Natural killer cell (primary cell): ENCODE data around the gene CERT1. TPM values are rescaled to one million over a fixed set of nuclear protein-coding genes. Genes with fewer than 3 reads are reported as not detected.

Experiments
- ATAC-seq, 3 donors: fragments of 150-1000 bp in 2 of 3; fragments of 200-7000 bp in 1 of 3; cut with Tn5 transposase; 1 replicate in 1 of 3; 2 replicates in 2 of 3; pipeline ENCODE4 v1.10.0; 2021; ENCODE audit warnings: mild to moderate bottlenecking in 2 of 3, moderate library complexity in 2 of 3
- DNase-seq, 2 donors: peaks; one replicate each; pipeline versions ENCODE4 v3.0.0 to v3.0.0-alpha.2; 2013 to 2021; ENCODE audit warnings: mixed read lengths in 1 of 2
- H3K27ac ChIP-seq: one replicate; pipeline ENCODE4 v1.5.1; 2013; ENCODE audit warnings: mild to moderate bottlenecking, low read length
- H3K27me3 ChIP-seq: one replicate; pipeline ENCODE4 v1.6.1; 2013; ENCODE audit warnings: low read length; ENCODE audit not compliant: control insufficient read depth, insufficient read depth
- H3K36me3 ChIP-seq: one replicate; pipeline ENCODE4 v1.6.1; 2013; ENCODE audit warnings: low read length; ENCODE audit not compliant: control insufficient read depth, insufficient read depth
- H3K4me1 ChIP-seq: one replicate; pipeline ENCODE4 v1.6.1; 2013; ENCODE audit warnings: low read length; ENCODE audit not compliant: control insufficient read depth, insufficient read depth
- H3K4me3 ChIP-seq: one replicate; pipeline ENCODE4 v1.5.1; 2013; ENCODE audit warnings: low read length
- H3K9me3 ChIP-seq: one replicate; pipeline ENCODE4 v1.6.1; 2013; ENCODE audit warnings: low read length; ENCODE audit not compliant: control insufficient read depth, insufficient read depth
- H3K27ac Mint-ChIP-seq, 2 donors: one replicate each; pipeline ENCODE4 v1.8.0; 2022; ENCODE audit warnings: mild to moderate bottlenecking in 2 of 2, mixed read lengths in 2 of 2, moderate library complexity in 1 of 2
- H3K27me3 Mint-ChIP-seq, 2 donors: one replicate each; pipeline ENCODE4 v1.8.0; 2022; ENCODE audit warnings: low read depth in 2 of 2, mixed read lengths in 2 of 2
- H3K36me3 Mint-ChIP-seq: one replicate; pipeline ENCODE4 v1.8.0; 2022; ENCODE audit warnings: mixed read lengths
- H3K4me1 Mint-ChIP-seq, 2 donors: one replicate each; pipeline ENCODE4 v1.8.0; 2022; ENCODE audit warnings: mixed read lengths in 2 of 2
- H3K4me3 Mint-ChIP-seq: one replicate; pipeline ENCODE4 v1.8.0; 2022; ENCODE audit warnings: mild to moderate bottlenecking, moderate library complexity, mixed read lengths
- H3K9me3 Mint-ChIP-seq, 2 donors: one replicate each; pipeline ENCODE4 v1.8.0; 2022; ENCODE audit warnings: mixed read lengths in 2 of 2
- WGBS: methylation state at CpG from one replicate; pipeline ENCODE4 v1.1.7; 2013; ENCODE audit warnings: missing lambda C conversion rate; ENCODE audit not compliant: insufficient coverage; 5-methylcytosine and 5-hydroxymethylcytosine counted together
- intact Hi-C: fragments of 100-400 bp; cut with micrococcal nuclease; formaldehyde crosslinking; loops from one replicate; pipeline ENCODE4 v1.14.2; 2022
- total RNA-seq, 4 donors: library from RNA; stranded (reverse); fragments of 120-200 nt in 1 of 4; gene quantifications; one replicate each; pipeline versions ENCODE4 v1.2.3 to v1.2.4, GENCODE V29; 2013 to 2022
- TF ChIP-seq, protein P1 (sequence below): fragments of 200-600 bp; IDR thresholded peaks from one replicate; pipeline ENCODE4 v1.8.0; 2022; ENCODE audit warnings: antibody characterized with exemption

CERT1 gene
- total RNA-seq, 3 donors from 2014 or later (not counting 1 experiment from before 2014, with no cell fraction given) = 50.1 to 51.4 (median 50.2) TPM

DNA sequence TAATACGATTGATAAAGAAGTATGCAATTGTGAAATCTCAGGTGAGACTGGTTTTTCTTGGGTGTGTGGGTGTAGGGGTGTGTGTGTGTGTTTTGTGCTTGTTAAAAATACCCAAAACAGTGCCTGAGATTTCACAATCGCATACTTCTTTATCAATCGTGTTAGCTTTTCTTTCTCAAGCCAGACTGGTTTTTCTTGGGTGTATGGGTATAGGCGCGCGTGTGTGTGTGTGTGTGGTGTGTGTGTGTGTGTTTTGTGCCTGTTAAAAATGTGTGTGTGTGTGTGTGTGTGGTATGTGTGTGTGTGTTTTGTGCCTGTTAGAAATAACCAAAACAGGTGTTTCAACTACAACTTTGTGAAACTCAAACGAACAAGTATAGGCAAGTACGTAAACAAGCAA is 53.7 kb downstream of the CERT1 start:
- Mint-ChIP-seq H3K27me3 (no peaks in the 10 kb centered on the region), H3K4me3 (no peak overlapping the region), H3K9me3 (no peaks in the 10 kb centered on the region), H3K27ac (no peak overlapping the region), H3K36me3 (no peaks in the 10 kb centered on the region), H3K4me1 (peaks cover 22 to 29% of the 10 kb centered on the region in 2 donors)
- Histone ChIP-seq H3K9me3 (no peaks in the 10 kb centered on the region), H3K4me1 (no peaks in the 10 kb centered on the region), H3K4me3 (no peak overlapping the region), H3K27ac (no peak overlapping the region), H3K36me3 (peaks cover 6% of the 10 kb centered on the region), H3K27me3 (no peaks in the 10 kb centered on the region)
- DNase-seq (no peak), ATAC-seq (no peak)
- TF ChIP-seq, protein P1, sequence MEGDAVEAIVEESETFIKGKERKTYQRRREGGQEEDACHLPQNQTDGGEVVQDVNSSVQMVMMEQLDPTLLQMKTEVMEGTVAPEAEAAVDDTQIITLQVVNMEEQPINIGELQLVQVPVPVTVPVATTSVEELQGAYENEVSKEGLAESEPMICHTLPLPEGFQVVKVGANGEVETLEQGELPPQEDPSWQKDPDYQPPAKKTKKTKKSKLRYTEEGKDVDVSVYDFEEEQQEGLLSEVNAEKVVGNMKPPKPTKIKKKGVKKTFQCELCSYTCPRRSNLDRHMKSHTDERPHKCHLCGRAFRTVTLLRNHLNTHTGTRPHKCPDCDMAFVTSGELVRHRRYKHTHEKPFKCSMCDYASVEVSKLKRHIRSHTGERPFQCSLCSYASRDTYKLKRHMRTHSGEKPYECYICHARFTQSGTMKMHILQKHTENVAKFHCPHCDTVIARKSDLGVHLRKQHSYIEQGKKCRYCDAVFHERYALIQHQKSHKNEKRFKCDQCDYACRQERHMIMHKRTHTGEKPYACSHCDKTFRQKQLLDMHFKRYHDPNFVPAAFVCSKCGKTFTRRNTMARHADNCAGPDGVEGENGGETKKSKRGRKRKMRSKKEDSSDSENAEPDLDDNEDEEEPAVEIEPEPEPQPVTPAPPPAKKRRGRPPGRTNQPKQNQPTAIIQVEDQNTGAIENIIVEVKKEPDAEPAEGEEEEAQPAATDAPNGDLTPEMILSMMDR = no peak
- intact Hi-C loops = no loop called here
- 97% methylated on average over 5 of the region's 8 CpGs for WGBS

DNA sequence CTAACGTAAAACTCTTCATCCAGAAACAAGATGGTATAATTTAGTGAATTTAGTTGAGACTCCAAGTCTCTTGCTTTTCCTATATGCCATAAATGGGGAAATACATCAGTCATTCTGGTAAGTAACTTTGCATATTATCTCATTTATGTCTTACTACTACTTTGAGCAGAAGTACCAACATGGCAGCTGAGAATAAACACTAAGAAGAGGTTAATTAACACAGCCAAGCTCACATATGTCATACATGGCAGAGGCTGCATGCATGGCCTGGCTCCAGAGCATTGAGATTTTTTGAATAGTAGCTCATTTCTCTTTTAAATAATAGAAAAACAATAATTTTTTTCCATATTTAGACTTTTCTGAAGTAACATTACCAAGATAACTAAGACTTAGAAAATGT is 54.3 kb downstream of the CERT1 start:
- WGBS = no CpG with 5 or more reads among the region's 1 CpG
- H3K27me3 Mint-ChIP-seq = no peaks in the 10 kb centered on the region
- Histone ChIP-seq H3K4me1 (no peaks in the 10 kb centered on the region), H3K4me3 (no peak overlapping the region), H3K27ac (no peak overlapping the region), H3K9me3 (no peaks in the 10 kb centered on the region), H3K36me3 (peaks cover 6% of the 10 kb centered on the region), H3K27me3 (no peaks in the 10 kb centered on the region)
- ATAC-seq = no peak
- TF ChIP-seq, protein P1 = no peak
- no peak for DNase-seq
- no peak overlapping the region for H3K27ac Mint-ChIP-seq
- intact Hi-C loops = no loop called here
- no peak overlapping the region for H3K4me3 Mint-ChIP-seq
- H3K9me3 Mint-ChIP-seq = no peaks in the 10 kb centered on the region
- H3K4me1 Mint-ChIP-seq = peaks cover 18 to 24% of the 10 kb centered on the region in 2 donors
- H3K36me3 Mint-ChIP-seq = no peaks in the 10 kb centered on the region

DNA sequence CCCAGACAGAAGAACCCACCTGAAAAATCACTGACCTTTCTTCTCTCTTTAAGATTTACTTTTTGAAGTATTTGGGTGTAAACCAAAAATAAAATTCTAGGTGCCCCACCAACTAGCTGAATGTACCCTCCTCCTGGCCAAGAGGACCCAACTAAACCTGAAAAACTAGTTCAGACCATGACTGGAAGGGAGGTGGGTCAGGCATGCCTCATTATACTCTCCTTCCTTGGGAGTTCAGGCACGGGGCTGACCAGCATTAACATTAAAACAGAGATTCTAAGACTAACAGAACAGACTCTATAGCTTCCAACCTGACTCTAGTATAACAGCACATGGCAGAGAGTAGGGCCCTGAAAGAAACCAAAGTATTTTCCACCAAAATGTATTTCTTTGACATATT is 61.4 kb downstream of the CERT1 start:
- H3K27me3 ChIP-seq = no peaks in the 10 kb centered on the region
- no peak overlapping the region for H3K4me3 Mint-ChIP-seq
- 100% methylated on average over 1 of the region's 1 CpG for WGBS
- no peak overlapping the region for H3K27ac ChIP-seq
- intact Hi-C loops = no loop called here
- H3K36me3 ChIP-seq = peaks cover 5% of the 10 kb centered on the region
- peaks cover 13% of the 10 kb centered on the region for H3K9me3 ChIP-seq
- no peak overlapping the region for H3K4me3 ChIP-seq
- H3K9me3 Mint-ChIP-seq = peaks cover 3 to 7% of the 10 kb centered on the region in 2 donors
- DNase-seq (no peak), ATAC-seq (no peak)
- no peaks in the 10 kb centered on the region for H3K27me3 Mint-ChIP-seq
- TF ChIP-seq, protein P1 = no peak
- H3K36me3 Mint-ChIP-seq = peaks cover 19% of the 10 kb centered on the region
- H3K4me1 Mint-ChIP-seq = peaks cover under 1 to 19% of the 10 kb centered on the region in 2 donors
- H3K27ac Mint-ChIP-seq = no peak overlapping the region
- H3K4me1 ChIP-seq = no peaks in the 10 kb centered on the region

DNA sequence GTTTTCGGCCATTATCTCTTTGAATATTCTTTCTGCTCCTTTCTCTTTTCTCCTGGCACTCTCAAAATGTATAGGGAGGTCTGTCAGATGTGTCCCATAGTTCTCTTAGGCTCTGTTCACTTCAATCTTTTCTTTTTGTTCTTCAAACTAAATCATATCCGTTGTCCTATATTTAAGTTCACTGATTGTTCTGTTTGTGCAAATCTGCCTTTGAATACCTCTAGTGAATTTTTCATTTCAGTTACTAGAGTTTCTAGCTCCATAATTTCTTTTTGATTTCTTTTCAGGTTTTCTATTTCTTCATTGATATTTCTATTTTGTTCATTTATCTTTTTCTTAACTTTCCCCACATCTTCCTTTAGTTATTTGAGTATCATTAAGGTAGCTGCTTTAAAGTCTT is 65.4 kb downstream of the CERT1 start:
- H3K4me3 Mint-ChIP-seq = no peak overlapping the region
- TF ChIP-seq, protein P1 = no peak
- Histone ChIP-seq H3K27me3 (no peaks in the 10 kb centered on the region), H3K9me3 (peaks cover 16% of the 10 kb centered on the region), H3K4me1 (no peaks in the 10 kb centered on the region), H3K27ac (no peak overlapping the region), H3K4me3 (no peak overlapping the region), H3K36me3 (no peaks in the 10 kb centered on the region)
- intact Hi-C loops = no loop called here
- H3K27ac Mint-ChIP-seq = no peak overlapping the region
- DNase-seq = no peak
- H3K4me1 Mint-ChIP-seq = peaks cover 22 to 26% of the 10 kb centered on the region in 2 donors
- H3K27me3 Mint-ChIP-seq = no peaks in the 10 kb centered on the region
- H3K9me3 Mint-ChIP-seq = peaks cover 5 to 7% of the 10 kb centered on the region in 2 donors
- no peak for ATAC-seq
- H3K36me3 Mint-ChIP-seq = peaks cover 35% of the 10 kb centered on the region
- 100% methylated on average over 1 of the region's 2 CpGs for WGBS
